GM19239 (cell line): ENCODE measurements around the gene DYRK4.
"Not testable (repeated sequence)": the region's sequence is repeated elsewhere in the genome, so short reads cannot be mapped to it uniquely, and the experiment has no call there.

Experiments
- DNase-seq: peaks from one replicate; pipeline ENCODE4 v3.0.0; 2011; ENCODE audit warnings: low spot score; ENCODE audit not compliant: insufficient read length
- FAIRE-seq: peaks from 2 replicates; lab custom pipeline; 2011; peaks lifted over from hg19 to GRCh38; lab: Jason Lieb, UNC

Gene DYRK4, protein sequence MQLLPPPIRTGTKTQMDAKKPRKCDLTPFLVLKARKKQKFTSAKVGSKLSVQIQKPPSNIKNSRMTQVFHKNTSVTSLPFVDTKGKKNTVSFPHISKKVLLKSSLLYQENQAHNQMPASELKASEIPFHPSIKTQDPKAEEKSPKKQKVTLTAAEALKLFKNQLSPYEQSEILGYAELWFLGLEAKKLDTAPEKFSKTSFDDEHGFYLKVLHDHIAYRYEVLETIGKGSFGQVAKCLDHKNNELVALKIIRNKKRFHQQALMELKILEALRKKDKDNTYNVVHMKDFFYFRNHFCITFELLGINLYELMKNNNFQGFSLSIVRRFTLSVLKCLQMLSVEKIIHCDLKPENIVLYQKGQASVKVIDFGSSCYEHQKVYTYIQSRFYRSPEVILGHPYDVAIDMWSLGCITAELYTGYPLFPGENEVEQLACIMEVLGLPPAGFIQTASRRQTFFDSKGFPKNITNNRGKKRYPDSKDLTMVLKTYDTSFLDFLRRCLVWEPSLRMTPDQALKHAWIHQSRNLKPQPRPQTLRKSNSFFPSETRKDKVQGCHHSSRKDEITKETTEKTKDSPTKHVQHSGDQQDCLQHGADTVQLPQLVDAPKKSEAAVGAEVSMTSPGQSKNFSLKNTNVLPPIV

DNA sequence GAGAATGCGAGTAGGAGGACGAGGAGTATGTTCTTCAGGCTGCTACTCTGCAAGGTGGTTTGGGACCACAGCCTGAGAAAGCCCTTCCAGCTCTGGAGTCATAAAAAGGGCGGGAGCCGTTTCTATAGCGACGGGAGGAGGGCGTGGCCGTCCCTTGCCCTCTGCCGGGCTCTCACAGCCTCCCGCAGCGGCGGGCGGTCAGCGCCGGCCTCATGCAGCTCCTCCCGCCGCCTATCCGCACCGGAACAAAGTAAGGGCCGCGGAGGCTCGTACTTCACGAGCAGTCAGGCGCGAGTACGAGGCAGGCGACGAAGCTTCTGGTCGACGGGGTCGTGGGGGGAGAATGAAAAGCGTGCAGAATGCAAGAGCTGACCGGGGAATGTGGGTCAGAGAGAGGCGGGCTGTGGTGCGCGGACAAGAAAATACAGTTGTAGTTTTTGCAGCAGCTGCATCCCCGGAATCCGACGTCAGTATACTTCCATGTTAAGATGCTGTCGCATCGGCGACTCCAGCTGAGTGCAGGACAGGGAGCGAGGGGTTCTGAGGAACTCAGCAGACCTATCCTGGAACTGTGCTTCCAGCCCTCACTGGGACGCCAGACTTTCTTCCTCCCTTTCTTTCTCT, at the start of gene DYRK4:
Gene DYRK4 (plus strand): TSS at position 175 of the 624 bp plus-strand sequence. CDS start 38 bp downstream, at position 213.
- FAIRE-seq (no peak), DNase-seq (no peak)

DNA sequence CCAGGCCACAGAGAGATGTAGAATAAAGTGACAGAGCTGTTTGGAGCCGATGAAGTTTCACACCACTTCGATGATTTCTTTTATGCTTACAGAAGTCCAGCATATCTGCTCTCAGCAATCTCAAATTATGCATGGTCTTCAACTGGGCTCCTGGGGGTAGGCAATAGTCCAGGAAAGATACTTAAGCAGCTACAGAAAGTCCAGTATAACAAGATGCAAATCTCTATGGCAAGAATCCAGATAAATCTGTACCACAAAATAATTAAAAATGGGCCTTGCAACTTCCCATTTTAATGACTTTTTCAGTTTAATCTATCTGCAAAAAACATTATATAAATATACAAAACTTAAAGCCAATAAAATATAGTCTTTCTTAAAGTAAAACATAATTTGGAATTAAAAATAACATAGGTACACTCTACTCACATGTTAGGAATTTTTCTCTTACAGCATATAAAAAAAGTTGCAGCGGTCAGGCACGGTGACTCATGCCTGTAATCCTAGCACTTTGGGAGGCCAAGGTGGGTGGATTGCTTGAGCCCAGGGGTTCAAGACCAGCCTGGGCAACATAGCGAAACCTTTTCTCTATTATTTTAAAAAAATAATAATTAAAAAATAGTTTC, 43.8 kb upstream of the DYRK4 start:
- FAIRE-seq: no peak
- DNase-seq: no peak

DNA sequence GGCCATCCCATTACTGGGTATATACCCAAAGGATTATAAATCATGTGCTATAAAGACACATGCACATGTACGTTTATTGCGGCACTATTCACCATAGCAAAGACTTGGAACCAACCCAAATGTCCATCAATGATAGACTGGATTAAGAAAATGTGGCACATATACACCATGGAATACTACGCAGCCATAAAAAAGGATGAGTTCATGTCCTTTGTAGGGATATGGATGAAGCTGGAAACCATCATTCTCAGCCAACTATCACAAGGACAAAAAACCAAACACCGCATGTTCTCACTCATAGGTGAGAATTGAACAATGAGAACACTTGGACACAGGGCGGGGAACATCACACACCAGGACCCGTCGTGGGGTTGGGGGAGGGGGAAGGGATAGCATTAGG, 38.6 kb upstream of the DYRK4 start:
- not testable (repeated sequence) for DNase-seq, FAIRE-seq

DNA sequence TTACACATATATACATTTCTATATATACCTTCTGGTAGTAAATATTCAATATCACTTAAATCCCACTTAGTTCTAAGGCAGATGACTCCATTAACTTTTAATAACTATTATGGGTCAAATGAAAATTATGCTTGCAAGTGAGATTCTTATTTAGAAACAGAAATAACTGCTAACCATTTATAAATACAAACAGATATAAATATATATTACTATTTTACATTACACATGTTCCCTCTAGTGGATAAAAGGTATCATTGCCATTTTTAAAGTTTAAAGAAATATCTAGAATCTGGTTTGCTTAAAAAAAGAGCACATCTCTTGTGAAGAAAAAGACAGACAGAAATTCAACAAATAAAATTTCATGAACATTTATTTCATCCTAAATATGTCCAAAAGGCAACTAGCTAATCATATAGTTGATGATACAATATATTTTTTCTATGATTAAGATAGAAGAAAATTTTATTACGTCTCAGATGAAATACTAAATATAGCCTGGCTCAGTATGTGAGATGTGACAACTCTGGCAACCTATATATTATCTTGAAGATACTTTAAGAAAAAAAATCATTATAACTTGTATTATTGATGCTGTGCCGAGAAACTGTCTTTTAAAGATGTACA, 35.0 kb upstream of the DYRK4 start:
- DNase-seq (no peak), FAIRE-seq (no peak)

DNA sequence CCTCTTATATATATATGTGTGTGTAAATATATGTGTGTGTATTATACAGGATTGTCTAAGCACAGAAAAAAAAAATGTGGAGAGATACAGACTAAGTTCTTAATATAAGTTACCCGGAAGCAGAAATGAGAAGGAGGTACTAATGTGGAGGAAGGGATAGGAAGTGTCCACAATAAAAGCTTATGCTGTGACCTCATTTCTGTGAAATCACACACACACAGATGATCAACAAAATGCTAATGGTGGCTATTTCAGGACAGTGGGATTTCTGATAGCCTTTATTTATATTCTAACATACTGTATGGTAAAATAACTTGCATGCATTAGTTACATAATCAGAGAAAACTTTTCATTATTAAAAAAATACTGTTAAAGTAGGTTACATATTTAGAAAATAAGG, 31.8 kb upstream of the DYRK4 start:
- no peak for DNase-seq
- no peak for FAIRE-seq

DNA sequence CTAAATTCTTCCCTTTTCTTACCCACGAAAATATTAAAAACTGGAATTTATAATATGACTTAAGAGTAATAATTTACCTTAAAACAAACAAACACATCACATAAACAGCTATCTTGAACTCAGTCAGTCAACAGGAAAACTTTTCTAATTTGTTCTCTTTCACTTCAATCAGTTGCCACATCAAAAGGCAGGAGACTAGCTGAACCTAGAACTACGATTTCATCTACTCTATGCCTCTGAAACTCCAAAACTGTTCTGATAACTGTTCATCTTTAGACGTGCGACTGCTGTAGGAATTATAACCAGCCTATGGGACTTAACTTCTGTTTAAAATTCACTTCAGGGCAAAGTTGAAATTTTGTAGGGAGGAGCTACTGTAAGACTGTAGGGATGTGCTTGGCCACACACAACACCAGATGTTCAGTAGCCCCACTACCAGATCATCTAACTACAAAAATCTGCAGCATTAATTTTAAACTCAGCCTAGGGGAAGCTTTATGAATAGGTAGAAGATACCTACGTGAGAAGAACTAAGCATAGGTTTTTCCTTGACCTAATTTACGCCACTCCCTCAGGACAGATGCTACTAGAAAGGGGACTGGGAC, 30.9 kb upstream of the DYRK4 start:
- DNase-seq (no peak), FAIRE-seq (no peak)

DNA sequence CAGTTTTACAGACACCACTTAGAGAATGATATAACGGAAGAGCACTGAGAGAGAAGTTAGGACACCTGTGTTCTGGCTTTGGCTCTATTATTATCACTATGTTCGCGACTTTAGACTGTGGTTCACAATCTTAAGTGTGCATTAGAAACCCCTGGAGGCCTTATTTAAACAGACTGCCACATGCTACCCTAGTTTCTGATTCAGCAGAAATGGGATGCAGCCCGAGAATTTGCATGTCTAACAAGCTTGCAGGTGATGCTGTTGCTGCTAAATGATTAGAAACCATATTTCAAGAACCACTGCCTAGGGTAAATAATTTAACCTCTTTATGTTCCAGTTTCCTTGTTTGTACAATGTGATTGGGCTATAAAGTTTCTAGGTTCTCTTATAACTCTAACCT, 26.9 kb upstream of the DYRK4 start:
- FAIRE-seq: peak; percentile 18
- DNase-seq: no peak

DNA sequence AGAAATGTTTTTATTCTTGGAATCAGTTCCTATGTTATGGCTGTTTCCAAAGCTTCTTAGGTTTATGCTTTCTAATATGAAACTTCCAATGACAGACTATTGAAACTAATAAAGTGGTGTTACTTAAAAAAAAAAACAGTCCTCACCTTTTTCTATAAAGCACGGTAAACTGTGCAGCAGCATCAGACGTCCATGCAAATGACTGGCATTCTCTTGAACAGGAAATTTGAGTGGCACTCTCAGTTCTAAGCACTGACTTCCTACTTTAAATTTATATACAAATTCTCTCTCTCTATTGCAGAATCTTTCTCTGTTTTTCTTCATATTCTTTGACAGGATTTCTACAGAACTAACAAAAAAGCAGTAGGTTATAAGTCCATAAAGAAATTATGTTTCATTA, 26.1 kb upstream of the DYRK4 start:
- peak; percentile 66 for FAIRE-seq
- DNase-seq: no peak

DNA sequence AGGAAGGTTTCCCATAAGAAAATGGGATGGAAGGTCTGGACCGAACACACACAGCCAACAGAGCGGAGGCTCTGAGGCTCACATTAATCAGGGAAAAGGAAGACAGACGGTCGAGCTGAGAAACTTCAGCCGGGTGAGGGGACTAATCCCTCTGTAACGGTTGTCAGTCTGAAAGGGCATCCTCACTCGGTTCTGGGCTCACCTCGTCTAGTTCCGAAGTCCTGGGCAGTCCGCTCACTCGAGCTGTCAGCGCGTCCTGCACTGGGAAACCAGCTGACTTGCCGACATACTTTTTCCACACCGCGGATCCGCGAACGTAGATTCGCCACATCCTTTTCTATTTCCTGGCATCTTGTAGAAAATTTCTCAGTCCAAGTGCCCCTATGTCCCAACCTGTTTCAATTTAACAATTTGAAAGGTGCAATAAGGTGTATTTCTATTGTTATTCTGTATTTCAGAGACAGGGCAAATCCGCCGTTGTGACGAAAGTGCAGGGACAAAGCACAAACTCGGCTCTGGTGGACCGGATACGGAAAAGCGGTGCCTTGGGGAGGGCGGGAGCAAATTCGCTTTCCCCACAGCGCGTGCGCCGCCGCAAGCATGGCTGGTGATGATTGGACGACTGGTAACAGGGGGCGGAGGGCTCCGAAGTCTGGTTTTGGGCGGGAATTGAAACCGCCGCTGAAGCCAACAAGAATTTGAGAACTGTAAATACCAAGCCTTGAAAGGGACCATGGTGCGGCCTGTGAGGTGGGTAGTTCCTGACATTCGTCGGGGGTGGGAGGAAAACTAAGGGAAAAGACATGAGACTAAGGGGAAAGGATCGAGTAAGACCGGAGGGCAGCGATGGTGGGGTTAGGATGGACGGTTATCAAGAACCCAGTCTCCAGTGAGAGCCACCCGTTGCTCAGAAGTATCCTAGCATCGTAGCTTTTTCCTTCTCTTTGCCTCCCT, 23.5 kb upstream of the DYRK4 start, which contains the start of gene RAD51AP1:
Gene RAD51AP1 (plus strand): TSS at position 684 of the 954 bp plus-strand sequence. CDS start 50 bp downstream, at position 734.
- FAIRE-seq: peak; percentile 99
- peak; percentile 60 for DNase-seq

DNA sequence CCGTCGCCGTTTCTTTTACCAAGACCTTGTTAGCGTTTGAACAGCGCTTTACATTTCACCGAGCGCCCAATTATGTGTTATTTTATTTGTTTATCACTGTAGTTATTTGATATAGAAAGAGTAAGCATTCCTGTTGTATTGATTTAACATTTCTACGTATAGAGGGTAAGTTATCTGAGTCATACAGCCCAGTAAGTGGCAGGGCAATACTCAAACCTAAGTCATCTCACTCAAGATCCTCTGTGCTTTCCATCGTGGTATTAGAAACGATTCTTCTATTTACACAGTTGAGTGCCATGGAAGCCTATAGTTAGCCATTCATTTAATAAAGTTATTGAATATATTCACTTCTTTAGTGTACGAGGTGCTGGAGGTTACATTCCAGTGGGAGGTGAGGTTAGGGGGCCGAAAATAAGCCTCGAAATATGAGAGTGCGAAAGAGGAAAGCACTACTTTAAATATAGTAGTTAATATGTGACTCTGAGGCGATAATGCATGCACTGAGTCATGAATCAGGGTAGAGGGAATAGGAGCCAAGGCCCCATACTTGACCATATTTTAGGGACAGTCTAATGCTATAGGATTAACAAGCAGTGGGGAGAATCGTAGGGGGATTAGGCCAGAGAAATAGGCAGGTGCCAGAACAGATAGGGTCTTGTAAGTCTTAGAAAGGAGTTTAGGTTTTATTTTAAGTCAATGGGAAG, 22.7 kb upstream of the DYRK4 start:
- FAIRE-seq: peak; percentile 40
- DNase-seq: no peak

DNA sequence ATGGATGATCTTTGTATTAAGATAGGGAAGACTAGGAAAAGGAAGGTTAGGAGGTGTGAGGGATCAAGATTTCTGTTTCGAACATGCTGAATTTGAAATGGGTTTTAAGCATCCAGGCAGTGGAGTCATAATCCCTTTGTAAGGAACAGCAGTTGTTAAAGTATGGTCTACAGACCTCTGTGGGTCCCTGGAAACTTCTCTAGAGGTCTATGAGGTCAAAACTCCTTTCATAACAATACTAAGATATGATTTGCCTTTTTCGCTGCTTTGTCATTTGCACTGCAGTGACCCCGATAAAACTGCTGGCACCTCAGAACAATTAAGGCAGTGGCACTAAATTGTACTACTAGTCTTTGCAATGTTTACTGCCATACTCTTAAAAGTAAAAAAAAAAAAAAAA, 21.8 kb upstream of the DYRK4 start:
- DNase-seq (no peak), FAIRE-seq (no peak)

DNA sequence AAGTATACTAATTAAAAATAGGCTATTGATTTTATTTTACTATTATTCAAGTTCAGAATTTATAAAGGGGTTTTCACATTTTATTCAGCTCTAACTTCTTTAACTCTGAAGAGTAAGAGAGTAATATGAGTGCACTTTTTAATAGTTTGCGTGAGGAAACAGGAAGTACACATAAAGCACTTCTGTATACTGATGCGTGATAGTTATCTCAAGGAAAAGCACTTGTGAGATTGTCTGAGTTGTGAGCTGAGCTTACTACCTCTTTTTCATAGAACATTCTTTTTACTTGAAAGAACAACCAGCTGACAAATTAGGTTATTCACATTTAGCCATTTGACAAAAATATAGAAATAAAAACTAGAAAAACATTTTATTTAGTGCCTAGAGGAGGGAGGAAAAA, 21.4 kb upstream of the DYRK4 start:
- FAIRE-seq (peak; percentile 80), DNase-seq (no peak)

DNA sequence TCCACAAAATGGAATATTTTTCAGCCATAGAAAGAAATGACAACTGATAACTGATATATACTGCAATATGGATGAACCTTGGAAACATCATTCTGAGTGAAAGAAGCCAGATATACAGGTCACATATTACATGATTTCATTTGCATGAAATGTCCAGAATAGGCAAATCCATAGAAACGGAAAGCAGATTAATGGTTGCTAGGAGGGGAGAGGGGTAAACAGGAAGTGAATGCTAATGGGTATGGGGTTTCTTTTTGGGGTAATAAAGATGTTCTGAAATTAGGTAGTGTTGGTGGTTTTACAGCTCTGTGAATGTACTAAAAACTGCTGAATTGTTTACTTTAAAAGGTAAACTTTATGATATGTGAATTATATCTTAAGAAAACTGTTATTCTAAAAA, 16.8 kb upstream of the DYRK4 start:
- peak; percentile 18 for FAIRE-seq
- no peak for DNase-seq

DNA sequence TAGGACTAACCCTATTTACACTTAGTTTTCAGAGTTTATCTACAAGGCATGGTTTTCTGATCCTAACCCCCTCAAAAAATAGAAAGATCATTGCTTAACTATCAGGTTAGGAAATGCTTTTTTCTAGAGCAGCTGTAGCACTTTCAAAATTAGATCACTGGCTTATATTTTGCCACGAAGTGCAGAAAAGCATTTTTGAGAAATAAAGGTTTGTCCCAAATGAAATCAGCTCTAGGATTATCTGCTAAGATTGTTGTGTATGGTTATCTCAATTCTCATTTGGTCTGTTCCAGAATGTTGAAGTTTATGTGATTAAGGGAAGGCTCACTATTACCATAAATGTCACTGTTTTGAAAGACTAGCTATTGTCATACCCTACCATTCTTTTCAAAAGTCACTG, 9.8 kb upstream of the DYRK4 start:
- no peak for FAIRE-seq
- DNase-seq: no peak

DNA sequence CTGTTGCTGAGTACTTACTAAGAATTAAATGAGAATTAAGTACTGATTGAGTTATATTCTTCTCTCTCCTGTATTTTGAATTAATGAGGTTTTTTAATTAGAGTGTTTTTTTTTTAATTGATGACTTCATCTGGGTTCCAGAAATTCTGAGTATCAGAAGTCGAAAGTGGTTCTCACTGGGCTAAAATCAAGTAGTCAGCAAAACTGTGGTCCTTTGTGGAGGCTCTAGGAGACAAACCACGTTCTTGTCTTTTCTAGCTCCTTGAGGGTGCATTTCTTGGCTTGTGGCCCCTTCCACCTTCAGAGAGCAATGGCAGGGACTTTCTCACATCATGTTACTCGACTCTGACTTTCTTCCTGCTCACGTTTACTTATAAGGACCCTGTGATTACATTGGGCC, 8.1 kb upstream of the DYRK4 start:
- FAIRE-seq (no peak), DNase-seq (no peak)

DNA sequence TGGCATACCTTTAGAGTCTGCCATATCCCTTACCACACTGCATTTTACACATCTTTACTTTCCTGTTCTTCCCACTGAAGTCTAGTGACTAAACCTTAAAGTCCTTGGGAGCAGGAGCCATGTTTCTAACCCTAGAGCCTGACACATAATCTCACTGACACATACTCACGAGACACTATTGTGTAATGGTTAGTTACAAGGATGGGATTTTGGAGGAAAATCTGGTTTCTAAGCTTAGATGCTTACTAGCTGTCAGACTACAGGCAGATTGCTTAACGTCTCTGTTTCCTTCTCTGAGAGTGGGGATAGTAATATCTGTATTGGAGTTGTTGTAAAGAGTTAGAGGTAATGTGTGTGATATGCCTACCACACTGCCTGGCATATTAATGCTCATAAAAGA, 6.2 kb upstream of the DYRK4 start:
- DNase-seq (no peak), FAIRE-seq (no peak)

DNA sequence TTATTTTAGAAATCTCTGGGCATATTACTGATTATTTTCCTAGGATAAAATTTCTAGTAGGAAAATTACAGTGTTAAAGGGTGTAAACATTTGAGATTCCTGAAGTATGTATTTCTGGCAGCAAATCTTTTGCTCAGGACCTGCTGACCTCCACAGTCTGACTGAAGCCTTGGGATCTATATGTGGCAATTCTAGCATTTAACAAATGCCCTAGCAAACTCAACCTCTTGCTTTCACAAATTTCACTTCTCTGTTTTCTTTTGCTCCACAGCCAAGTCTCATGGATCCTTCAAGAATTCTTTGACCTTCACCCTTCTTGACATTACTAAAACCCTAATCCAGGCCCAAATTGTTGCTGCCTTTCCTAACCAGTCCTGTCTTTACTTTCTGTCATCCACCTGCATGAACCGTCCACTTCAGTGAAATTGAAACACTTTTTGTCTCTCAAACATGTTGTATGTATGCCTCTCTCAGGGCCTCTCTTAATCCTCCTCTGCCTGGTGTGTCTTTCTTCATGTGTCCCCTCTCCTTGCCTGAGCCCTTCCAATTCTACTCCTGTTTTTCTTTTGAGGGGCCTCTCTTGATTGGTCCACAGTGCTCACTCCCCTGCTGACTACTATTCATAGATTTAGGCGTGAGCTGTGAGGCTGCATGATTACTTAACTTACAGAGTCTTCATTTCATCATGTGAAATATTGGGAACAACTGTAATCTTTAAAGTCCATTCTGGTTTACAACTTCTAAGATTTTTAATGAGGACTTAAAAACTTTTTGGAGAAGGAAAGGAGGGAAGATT, 5.1 kb upstream of the DYRK4 start:
- no peak for DNase-seq
- no peak for FAIRE-seq
